GM23338 (cell line): ENCODE measurements around the gene SZRD1. TPM values are rescaled to one million over a fixed set of nuclear protein-coding genes. Genes with fewer than 3 reads are reported as not detected.

Experiments
- EZH2phosphoT487 ChIP-seq: fragments of 200-600 bp; sonication (generic); IDR thresholded peaks from one replicate; pipeline ENCODE4 v1.8.1; 2018; ENCODE audit warnings: antibody characterized with exemption; ENCODE audit not compliant: unreplicated experiment
- polyA plus RNA-seq: library from polyadenylated mRNA; unstranded; fragments of >200 nt; fragmentation: Nextera tagmentation; extraction: Ambion mirVana; gene quantifications from 2 replicates; pipeline ENCODE4 v1.2.1, GENCODE V29; 2016
- total RNA-seq: library from RNA; depleted of rRNA; stranded (reverse); fragments of >200 nt; shearing (Covaris generic); gene quantifications from 2 replicates; pipeline ENCODE4 v1.2.3, GENCODE V29; 2014; rRNA removed
- TF ChIP-seq, protein P1 (sequence below): fragments of 250-450 bp; sonication (Bioruptor Pico); IDR thresholded peaks from 2 replicates; pipeline ENCODE4 v1.5.0; 2020; ENCODE audit warnings: mild to moderate bottlenecking, moderate library complexity

The SZRD1 gene
- total and polyA plus RNA-seq, 2 experiments from 2014 or later = 32.5 to 70.9 TPM

DNA sequence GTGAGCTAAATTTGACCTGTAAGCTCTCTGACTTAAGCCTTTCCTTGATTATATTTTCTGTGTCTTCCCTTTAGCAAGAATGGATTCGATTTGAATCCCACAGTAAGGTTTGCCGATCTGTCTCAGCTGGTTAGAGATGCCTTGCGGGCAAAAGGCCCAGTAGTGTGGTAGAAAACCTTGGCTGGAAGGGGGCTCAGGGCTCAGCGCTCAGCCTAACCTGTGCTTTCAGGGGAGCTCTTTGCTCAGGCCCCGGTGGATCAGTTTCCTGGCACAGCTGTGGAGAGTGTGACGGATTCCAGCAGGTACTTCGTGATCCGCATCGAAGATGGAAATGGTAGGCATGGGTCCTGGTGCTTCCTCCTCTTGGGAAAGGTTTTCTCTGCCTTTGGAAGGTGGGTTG, 80.6 kb downstream of the SZRD1 start (continued):
- TF ChIP-seq, protein P1, sequence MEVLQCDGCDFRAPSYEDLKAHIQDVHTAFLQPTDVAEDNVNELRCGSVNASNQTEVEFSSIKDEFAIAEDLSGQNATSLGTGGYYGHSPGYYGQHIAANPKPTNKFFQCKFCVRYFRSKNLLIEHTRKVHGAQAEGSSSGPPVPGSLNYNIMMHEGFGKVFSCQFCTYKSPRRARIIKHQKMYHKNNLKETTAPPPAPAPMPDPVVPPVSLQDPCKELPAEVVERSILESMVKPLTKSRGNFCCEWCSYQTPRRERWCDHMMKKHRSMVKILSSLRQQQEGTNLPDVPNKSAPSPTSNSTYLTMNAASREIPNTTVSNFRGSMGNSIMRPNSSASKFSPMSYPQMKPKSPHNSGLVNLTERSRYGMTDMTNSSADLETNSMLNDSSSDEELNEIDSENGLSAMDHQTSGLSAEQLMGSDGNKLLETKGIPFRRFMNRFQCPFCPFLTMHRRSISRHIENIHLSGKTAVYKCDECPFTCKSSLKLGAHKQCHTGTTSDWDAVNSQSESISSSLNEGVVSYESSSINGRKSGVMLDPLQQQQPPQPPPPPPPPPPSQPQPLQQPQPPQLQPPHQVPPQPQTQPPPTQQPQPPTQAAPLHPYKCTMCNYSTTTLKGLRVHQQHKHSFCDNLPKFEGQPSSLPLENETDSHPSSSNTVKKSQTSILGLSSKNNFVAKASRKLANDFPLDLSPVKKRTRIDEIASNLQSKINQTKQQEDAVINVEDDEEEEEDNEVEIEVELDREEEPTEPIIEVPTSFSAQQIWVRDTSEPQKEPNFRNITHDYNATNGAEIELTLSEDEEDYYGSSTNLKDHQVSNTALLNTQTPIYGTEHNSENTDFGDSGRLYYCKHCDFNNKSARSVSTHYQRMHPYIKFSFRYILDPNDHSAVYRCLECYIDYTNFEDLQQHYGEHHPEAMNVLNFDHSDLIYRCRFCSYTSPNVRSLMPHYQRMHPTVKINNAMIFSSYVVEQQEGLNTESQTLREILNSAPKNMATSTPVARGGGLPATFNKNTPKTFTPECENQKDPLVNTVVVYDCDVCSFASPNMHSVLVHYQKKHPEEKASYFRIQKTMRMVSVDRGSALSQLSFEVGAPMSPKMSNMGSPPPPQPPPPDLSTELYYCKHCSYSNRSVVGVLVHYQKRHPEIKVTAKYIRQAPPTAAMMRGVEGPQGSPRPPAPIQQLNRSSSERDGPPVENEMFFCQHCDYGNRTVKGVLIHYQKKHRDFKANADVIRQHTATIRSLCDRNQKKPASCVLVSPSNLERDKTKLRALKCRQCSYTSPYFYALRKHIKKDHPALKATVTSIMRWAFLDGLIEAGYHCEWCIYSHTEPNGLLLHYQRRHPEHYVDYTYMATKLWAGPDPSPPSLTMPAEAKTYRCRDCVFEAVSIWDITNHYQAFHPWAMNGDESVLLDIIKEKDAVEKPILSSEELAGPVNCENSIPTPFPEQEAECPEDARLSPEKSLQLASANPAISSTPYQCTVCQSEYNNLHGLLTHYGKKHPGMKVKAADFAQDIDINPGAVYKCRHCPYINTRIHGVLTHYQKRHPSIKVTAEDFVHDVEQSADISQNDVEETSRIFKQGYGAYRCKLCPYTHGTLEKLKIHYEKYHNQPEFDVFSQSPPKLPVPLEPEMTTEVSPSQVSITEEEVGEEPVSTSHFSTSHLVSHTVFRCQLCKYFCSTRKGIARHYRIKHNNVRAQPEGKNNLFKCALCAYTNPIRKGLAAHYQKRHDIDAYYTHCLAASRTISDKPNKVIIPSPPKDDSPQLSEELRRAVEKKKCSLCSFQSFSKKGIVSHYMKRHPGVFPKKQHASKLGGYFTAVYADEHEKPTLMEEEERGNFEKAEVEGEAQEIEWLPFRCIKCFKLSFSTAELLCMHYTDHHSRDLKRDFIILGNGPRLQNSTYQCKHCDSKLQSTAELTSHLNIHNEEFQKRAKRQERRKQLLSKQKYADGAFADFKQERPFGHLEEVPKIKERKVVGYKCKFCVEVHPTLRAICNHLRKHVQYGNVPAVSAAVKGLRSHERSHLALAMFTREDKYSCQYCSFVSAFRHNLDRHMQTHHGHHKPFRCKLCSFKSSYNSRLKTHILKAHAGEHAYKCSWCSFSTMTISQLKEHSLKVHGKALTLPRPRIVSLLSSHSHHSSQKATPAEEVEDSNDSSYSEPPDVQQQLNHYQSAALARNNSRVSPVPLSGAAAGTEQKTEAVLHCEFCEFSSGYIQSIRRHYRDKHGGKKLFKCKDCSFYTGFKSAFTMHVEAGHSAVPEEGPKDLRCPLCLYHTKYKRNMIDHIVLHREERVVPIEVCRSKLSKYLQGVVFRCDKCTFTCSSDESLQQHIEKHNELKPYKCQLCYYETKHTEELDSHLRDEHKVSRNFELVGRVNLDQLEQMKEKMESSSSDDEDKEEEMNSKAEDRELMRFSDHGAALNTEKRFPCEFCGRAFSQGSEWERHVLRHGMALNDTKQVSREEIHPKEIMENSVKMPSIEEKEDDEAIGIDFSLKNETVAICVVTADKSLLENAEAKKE (CRISPR knock-in tag) = no peak
- no peak for TF ChIP-seq EZH2phosphoT487

Other genes with a start within 250 kb of the SZRD1 start
- 35.0 and 51.2 TPM in 2 replicates for gene EPHA2, start 211.2 kb upstream of the SZRD1 start, total RNA-seq
- 7.5 and 8.5 TPM in 2 replicates for gene EPHA2, start 211.2 kb upstream of the SZRD1 start, polyA plus RNA-seq
- gene ARHGEF19, start 154.6 kb upstream of the SZRD1 start, total RNA-seq = 37.5 and 46.4 TPM in 2 replicates
- 19.5 and 22.5 TPM in 2 replicates for gene ARHGEF19, start 154.6 kb upstream of the SZRD1 start, polyA plus RNA-seq
- 1.6 and 1.8 TPM in 2 replicates for gene CPLANE2, start 130.1 kb upstream of the SZRD1 start, total RNA-seq
- gene CPLANE2, start 130.1 kb upstream of the SZRD1 start, polyA plus RNA-seq = 0.44 and 1.1 TPM in 2 replicates
- gene FBXO42, start 14.8 kb upstream of the SZRD1 start, total RNA-seq = 18.1 and 20.7 TPM in 2 replicates
- 5.2 and 6.0 TPM in 2 replicates for gene FBXO42, start 14.8 kb upstream of the SZRD1 start, polyA plus RNA-seq
- gene SPATA21, start 70.2 kb downstream of the SZRD1 start, total RNA-seq = 2.6 TPM in 1 of 2 replicates, not detected in the other
- gene SPATA21, start 70.2 kb downstream of the SZRD1 start, polyA plus RNA-seq = not detected in 2 replicates
- 28.9 and 32.9 TPM in 2 replicates for gene NECAP2, start 73.5 kb downstream of the SZRD1 start, total RNA-seq
- 16.9 and 20.2 TPM in 2 replicates for gene NECAP2, start 73.5 kb downstream of the SZRD1 start, polyA plus RNA-seq
- under 0.01 TPM in 1 of 2 replicates, not detected in the other for gene RNU1-1, start 147.0 kb downstream of the SZRD1 start, total RNA-seq
- not detected in 2 replicates for gene RNU1-1, start 147.0 kb downstream of the SZRD1 start, polyA plus RNA-seq
- 7.5 and 11.8 TPM in 2 replicates for gene NBPF1, start 246.3 kb downstream of the SZRD1 start, total RNA-seq
- gene NBPF1, start 246.3 kb downstream of the SZRD1 start, polyA plus RNA-seq = 9.0 and 9.5 TPM in 2 replicates